MM.1S (cell line): ENCODE measurements around the gene TBC1D8.

Experiments
- EZH2 ChIP-seq: fragments of 300-600 bp; sonication (generic); optimal IDR thresholded peaks from 2 replicates; pipeline ENCODE3; 2017; ENCODE audit warnings: low read depth, mild to moderate bottlenecking, antibody characterized with exemption, low read length, mixed read lengths
- TF ChIP-seq, protein P1 (sequence below): fragments of 300-600 bp; sonication (generic); IDR thresholded peaks from 2 replicates; pipeline ENCODE4 v1.5.1; 2016; ENCODE audit warnings: antibody characterized with exemption, low read length, mixed read lengths

DNA sequence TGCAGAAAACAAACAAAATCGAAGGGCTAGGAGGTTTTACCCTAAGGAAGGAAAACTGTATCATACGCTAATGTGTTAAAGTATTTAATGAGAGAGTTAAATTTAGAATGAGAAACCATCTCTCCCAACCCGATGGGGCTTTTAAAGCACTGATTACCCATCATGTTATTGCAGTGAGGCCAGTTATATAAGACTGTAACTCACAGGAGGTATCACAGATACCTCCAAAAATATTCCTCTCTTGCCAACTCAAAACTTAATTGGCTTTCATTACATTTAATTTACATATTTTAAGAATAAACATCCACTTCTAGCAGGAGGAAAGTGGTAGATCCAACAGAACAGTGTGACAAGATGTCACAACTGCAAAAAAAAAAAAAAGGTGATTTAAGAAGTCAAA is 92.8 kb downstream of the TBC1D8 start:
- TF ChIP-seq, protein P1, sequence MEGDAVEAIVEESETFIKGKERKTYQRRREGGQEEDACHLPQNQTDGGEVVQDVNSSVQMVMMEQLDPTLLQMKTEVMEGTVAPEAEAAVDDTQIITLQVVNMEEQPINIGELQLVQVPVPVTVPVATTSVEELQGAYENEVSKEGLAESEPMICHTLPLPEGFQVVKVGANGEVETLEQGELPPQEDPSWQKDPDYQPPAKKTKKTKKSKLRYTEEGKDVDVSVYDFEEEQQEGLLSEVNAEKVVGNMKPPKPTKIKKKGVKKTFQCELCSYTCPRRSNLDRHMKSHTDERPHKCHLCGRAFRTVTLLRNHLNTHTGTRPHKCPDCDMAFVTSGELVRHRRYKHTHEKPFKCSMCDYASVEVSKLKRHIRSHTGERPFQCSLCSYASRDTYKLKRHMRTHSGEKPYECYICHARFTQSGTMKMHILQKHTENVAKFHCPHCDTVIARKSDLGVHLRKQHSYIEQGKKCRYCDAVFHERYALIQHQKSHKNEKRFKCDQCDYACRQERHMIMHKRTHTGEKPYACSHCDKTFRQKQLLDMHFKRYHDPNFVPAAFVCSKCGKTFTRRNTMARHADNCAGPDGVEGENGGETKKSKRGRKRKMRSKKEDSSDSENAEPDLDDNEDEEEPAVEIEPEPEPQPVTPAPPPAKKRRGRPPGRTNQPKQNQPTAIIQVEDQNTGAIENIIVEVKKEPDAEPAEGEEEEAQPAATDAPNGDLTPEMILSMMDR: no peak
- no peak for TF ChIP-seq EZH2
